Duodenal mucosa (tissue), 2 donors: ENCODE measurements around the gene LRIG1.

Experiments used
- H3K27ac ChIP-seq: one replicate; pipeline ENCODE4 v1.7.0; 2013; ENCODE audit warnings: low read depth, low read length
- H3K27me3 ChIP-seq, 2 donors: one replicate each; pipeline ENCODE4 v1.7.0; 2013; ENCODE audit warnings: low read length in 2 of 2, control low read depth in 1 of 2; ENCODE audit not compliant: insufficient read depth in 2 of 2, control insufficient read depth in 1 of 2
- H3K36me3 ChIP-seq, 2 donors: one replicate each; pipeline ENCODE4 v1.7.0; 2013; ENCODE audit warnings: low read length in 2 of 2, control low read depth in 1 of 2; ENCODE audit not compliant: insufficient read depth in 2 of 2, control insufficient read depth in 1 of 2
- H3K4me1 ChIP-seq, 2 donors: one replicate each; pipeline ENCODE4 v1.7.0; 2013; ENCODE audit warnings: low read length in 2 of 2, control low read depth in 1 of 2; ENCODE audit not compliant: insufficient read depth in 2 of 2, control insufficient read depth in 1 of 2
- H3K4me3 ChIP-seq, 2 donors: one replicate each; pipeline ENCODE4 v1.7.0; 2013; ENCODE audit warnings: low read length in 2 of 2, low read depth in 1 of 2
- H3K9ac ChIP-seq, 2 donors: one replicate each; pipeline ENCODE4 v1.7.0; 2013; ENCODE audit warnings: low read length in 2 of 2, low read depth in 1 of 2
- H3K9me3 ChIP-seq, 2 donors: one replicate each; pipeline ENCODE4 v1.7.0; 2013; ENCODE audit warnings: low read length in 2 of 2, control low read depth in 1 of 2; ENCODE audit not compliant: control insufficient read depth in 1 of 2

Gene LRIG1

DNA sequence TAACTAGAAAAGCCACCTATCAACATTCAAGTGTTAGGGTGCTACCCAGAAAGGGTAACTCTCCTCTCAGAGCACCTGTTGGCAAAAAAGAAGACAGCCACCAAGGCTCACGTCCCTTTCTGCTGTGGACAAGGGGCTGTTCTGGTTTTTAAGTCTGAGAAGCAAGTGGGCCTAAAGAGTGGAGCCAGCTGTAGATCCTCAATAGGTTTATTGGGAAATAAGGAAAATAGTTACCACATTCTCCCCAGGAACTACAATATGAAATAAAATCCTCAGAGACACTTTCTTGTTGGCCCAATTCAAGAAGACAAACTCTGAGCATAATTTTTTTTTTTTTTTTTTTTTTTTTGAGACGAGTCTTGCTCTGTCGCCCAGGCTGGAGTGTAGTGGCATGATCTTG lies 35.8 kb downstream of the LRIG1 start:
- Histone ChIP-seq H3K36me3 (peaks cover 10 to 17% of the 10 kb centered on the region in 2 donors), H3K27me3 (no peaks in the 10 kb centered on the region), H3K4me3 (no peak overlapping the region), H3K4me1 (peaks cover 14 to 46% of the 10 kb centered on the region in 2 donors), H3K27ac (no peak overlapping the region), H3K9me3 (no peaks in the 10 kb centered on the region), H3K9ac (no peak overlapping the region)

- Histone ChIP-seq H3K27me3 (no peaks in the 10 kb centered on the region), H3K9ac (no peak overlapping the region), H3K36me3 (peaks cover 10 to 19% of the 10 kb centered on the region in 2 donors), H3K4me1 (peaks cover 14 to 45% of the 10 kb centered on the region in 2 donors), H3K4me3 (no peak overlapping the region), H3K27ac (no peak overlapping the region), H3K9me3 (no peaks in the 10 kb centered on the region)
Observed at GRCh38 chr3:66464512-66464894, 36.3 kb downstream of the LRIG1 start.

DNA sequence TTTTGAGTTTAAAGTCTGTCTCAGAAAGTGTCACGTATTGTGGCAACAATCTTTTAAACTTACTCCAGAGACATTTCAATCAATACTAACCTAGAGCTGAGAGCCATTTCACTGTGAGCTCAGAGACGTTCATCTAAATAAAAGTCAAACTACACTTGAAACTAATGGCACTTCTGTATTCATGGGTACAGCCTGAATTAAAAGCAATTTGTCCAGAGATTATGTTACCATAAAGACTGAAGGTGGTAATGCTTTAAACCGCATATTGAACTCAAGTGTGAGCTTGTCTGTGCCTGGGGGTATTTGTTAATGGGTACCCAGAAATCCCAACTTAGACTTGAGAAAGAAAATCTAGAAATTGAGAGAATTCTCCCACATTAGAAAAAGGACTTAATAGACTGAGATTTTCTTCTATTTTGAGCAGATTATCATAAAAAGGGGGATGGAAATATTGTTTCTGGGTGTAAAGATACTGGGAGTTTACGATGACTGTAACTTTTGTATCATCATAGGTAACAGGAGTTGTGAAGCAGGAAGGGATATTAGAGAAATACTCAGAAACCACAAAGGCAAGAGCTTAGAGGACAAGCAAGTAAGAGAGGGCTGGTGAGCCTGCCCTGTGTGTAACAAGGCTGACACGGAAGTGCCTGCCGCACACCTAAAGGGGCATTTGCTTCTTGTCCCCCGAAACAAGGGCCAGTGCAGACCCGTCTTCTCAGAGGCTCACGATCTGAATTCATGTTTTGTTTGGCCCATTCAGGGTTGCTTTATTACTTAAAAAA lies 36.9 kb downstream of the LRIG1 start:
- no peak overlapping the region for H3K27ac ChIP-seq
- no peaks in the 10 kb centered on the region for H3K9me3 ChIP-seq
- no peak overlapping the region for H3K4me3 ChIP-seq
- H3K9ac ChIP-seq = no peak overlapping the region
- peaks cover 10 to 22% of the 10 kb centered on the region in 2 donors for H3K36me3 ChIP-seq
- no peaks in the 10 kb centered on the region for H3K27me3 ChIP-seq
- peaks cover 14 to 39% of the 10 kb centered on the region in 2 donors for H3K4me1 ChIP-seq

GRCh38 chr3:66463054-66463631 lies 37.7 kb downstream of the LRIG1 start:
- Histone ChIP-seq H3K27ac (no peak overlapping the region), H3K27me3 (no peaks in the 10 kb centered on the region), H3K4me1 (peaks cover 10 to 32% of the 10 kb centered on the region in 2 donors), H3K36me3 (peaks cover 10 to 23% of the 10 kb centered on the region in 2 donors), H3K9me3 (no peaks in the 10 kb centered on the region), H3K4me3 (no peak overlapping the region), H3K9ac (no peak overlapping the region)

GRCh38 chr3:66457252-66457651 lies 43.6 kb downstream of the LRIG1 start:
- Histone ChIP-seq H3K4me3 (no peak overlapping the region), H3K27me3 (no peaks in the 10 kb centered on the region), H3K9ac (no peak overlapping the region), H3K27ac (no peak overlapping the region), H3K4me1 (peaks cover 7 to 17% of the 10 kb centered on the region in 2 donors), H3K36me3 (peaks cover 13 to 49% of the 10 kb centered on the region in 2 donors), H3K9me3 (no peaks in the 10 kb centered on the region)

- Histone ChIP-seq H3K4me1 (peaks cover 9 to 21% of the 10 kb centered on the region in 2 donors), H3K27me3 (no peaks in the 10 kb centered on the region), H3K4me3 (no peak overlapping the region), H3K36me3 (peaks cover 8 to 44% of the 10 kb centered on the region in 2 donors), H3K9ac (no peak overlapping the region), H3K9me3 (no peaks in the 10 kb centered on the region), H3K27ac (no peak overlapping the region)
Observed at GRCh38 chr3:66456711-66457173, 44.1 kb downstream of the LRIG1 start.

GRCh38 chr3:66454464-66454859 lies 46.4 kb downstream of the LRIG1 start:
- Histone ChIP-seq H3K9me3 (no peaks in the 10 kb centered on the region), H3K4me1 (peaks cover 29 to 43% of the 10 kb centered on the region in 2 donors), H3K27me3 (no peaks in the 10 kb centered on the region), H3K4me3 (no peak overlapping the region), H3K27ac (no peak overlapping the region), H3K36me3 (peaks cover 4 to 31% of the 10 kb centered on the region in 2 donors), H3K9ac (no peak overlapping the region)

DNA sequence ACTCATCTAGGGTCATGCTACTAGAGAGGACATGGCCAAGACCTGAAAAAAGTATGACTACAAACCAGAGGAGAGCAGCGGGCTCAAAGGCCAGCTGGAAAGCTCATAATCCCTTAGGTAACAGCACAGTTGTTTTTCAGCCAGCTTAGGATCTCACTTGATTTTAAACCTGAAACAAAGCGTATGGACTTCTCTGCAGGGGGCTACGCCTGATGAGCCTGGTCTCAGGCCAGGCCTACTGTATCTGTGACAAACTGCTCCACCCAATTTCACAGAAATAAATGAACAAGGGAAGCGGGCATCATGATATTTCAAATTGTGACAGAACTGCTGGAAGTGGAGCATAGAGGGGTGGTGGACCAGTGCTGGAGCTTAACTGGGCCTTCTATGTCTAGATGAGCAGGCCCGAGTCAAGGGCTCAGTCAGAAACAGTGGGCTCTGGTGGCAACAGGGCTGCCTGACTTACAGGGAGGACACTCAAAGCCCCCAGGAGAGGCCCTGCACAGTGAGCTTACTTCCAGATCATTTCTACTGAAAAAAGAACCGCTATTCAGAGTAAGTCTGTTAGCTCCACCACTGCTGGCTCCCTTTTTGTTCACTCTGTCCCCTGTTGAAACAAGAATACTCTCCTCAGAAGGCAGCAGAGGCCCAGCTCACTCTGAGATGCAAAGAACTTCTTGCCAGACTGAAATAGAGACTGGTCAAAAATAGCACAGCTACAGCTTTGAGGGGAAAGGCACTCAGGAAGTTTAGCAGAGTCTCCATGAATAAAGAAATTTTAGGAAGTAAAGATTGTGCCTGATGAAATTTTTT lies 47.0 kb downstream of the LRIG1 start:
- Histone ChIP-seq H3K4me1 (peaks cover 33 to 50% of the 10 kb centered on the region in 2 donors), H3K36me3 (peaks cover 5 to 27% of the 10 kb centered on the region in 2 donors), H3K27me3 (no peaks in the 10 kb centered on the region), H3K9me3 (no peaks in the 10 kb centered on the region), H3K4me3 (no peak overlapping the region), H3K9ac (no peak overlapping the region), H3K27ac (no peak overlapping the region)

DNA sequence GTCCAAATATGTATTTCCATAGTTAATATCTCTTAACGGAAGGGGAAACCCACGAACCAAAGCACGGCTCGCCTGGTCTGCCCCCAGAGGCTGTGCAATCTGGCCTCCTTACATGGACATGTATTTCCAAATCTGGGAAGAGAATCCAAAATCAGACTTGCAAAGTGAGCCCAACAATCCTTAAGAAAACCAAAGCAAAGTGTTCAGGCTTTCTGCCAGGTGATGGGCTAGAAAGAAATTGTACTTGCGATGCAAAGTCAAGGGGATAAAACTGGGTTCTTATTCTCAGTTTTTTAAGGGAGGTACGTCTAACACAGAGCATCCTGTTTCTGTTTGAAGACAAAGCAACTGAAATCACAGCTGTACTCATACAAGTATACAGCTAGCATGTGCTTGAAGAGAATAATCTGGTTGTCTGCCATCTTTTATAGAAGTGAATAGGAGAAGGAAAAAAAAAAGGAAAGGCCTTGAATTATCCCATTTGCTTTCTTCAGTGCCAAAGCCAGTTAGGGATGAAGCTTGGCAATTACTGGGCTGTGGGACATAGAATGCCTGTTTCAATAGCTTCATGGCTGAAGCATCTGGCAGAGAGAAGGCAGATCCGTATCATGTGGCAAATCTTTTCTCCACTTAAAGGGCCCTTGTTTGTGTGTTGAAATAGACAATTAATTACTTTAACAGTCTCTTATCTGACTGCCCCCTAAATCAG lies 48.4 kb downstream of the LRIG1 start:
- Histone ChIP-seq H3K27ac (no peak overlapping the region), H3K4me1 (peaks cover 33 to 50% of the 10 kb centered on the region in 2 donors), H3K9ac (no peak overlapping the region), H3K27me3 (no peaks in the 10 kb centered on the region), H3K4me3 (no peak overlapping the region), H3K36me3 (peaks cover 6 to 21% of the 10 kb centered on the region in 2 donors), H3K9me3 (no peaks in the 10 kb centered on the region)
